HepG2 (cell line): ENCODE results near the gene HOXA9. TPM values are rescaled to one million over a fixed set of nuclear protein-coding genes. Genes with fewer than 3 reads are reported as not detected.

Experiments
- ATAC-seq: fragments of 200-7000 bp; cut with Tn5 transposase; 3 replicates; pipeline ENCODE4 v1.9.1; 2020; ENCODE audit warnings: mild to moderate bottlenecking, moderate library complexity
- BruUV-seq: library from RNA; stranded (reverse); fragments of 400-500 nt; replicated peaks from 2 replicates; lab custom pipeline; 2021; lab: Mats Ljungman, UMichigan
- CTCF ChIA-PET: fragments of 300-600 bp; formaldehyde crosslinking; extraction: SDS; loops from one replicate; lab custom pipeline; 2021; ENCODE audit warnings: low total read pairs, inconsistent platforms, low intra/inter-chr PET ratio; lab: Yijun Ruan, JAX
- POLR2A ChIA-PET: fragments of 350-600 bp; sonication (Branson Sonifier 250); formaldehyde crosslinking; loops from one replicate; lab custom pipeline; 2020; ENCODE audit warnings: antibody characterized with exemption, inconsistent platforms; lab: Yijun Ruan, JAX
- DNase-seq: peaks from one replicate; pipeline ENCODE4 v3.0.0-alpha.2; 2015; ENCODE audit warnings: low spot score
- FAIRE-seq: peaks from 3 replicates; lab custom pipeline; 2011; peaks lifted over from hg19 to GRCh38; lab: Jason Lieb, UNC
- H2AFZ ChIP-seq: one replicate; pipeline ENCODE4 v1.6.1; 2011; ENCODE audit warnings: low read length, inconsistent platforms
- H3K27ac ChIP-seq: fragments of 300-600 bp; 3 replicates; pipeline ENCODE4 v1.8.0; 2011; ENCODE audit warnings: mixed run types, mild to moderate bottlenecking, mixed read lengths, low read length, inconsistent platforms; ENCODE audit not compliant: insufficient read depth; ENCODE audit errors: extremely low read length
- H3K27me3 ChIP-seq, 2 experiments: fragments of 200-600 bp in 1 of 2; 2 replicates in 1 of 2; 3 replicates in 1 of 2; pipeline versions ENCODE4 v1.6.0 to v1.8.0; 2011; ENCODE audit warnings: low read length in 2 of 2, mild to moderate bottlenecking in 2 of 2, moderate library complexity in 2 of 2, inconsistent platforms in 1 of 2; ENCODE audit not compliant: insufficient read depth in 2 of 2, control insufficient read depth in 1 of 2
- H3K36me3 ChIP-seq, 2 experiments: fragments of 200-600 bp in 1 of 2; replicated peaks in 1 of 2; 2 replicates in 1 of 2; 3 replicates in 1 of 2; pipeline versions ENCODE4 v1.5.1 to v1.8.0; 2011; ENCODE audit warnings: low read length in 2 of 2, inconsistent platforms in 1 of 2; ENCODE audit not compliant: insufficient read depth in 2 of 2, control insufficient read depth in 1 of 2
- H3K4me1 ChIP-seq: 2 replicates; pipeline ENCODE4 v1.5.1; 2012; ENCODE audit warnings: low read length, inconsistent platforms; ENCODE audit not compliant: insufficient read depth
- H3K4me2 ChIP-seq: 2 replicates; pipeline ENCODE4 v1.6.0; 2011; ENCODE audit warnings: low read depth, low read length, inconsistent platforms
- H3K4me3 ChIP-seq, 3 experiments: fragments of 200-600 bp in 1 of 3; sonication (generic), shearing (Covaris generic) in 1 of 3; replicated peaks in 1 of 3; 2 replicates each; pipeline ENCODE4 v1.5.1; 2011 to 2016; ENCODE audit warnings: low read length in 3 of 3, inconsistent platforms in 2 of 3, low read depth in 2 of 3, mild to moderate bottlenecking in 2 of 3, control low read depth in 1 of 3, mixed read lengths in 1 of 3; ENCODE audit not compliant: insufficient read depth in 1 of 3
- H3K79me2 ChIP-seq: one replicate; pipeline ENCODE4 v1.6.1; 2011; ENCODE audit warnings: low read length, inconsistent platforms; ENCODE audit not compliant: insufficient read depth
- H3K9ac ChIP-seq: 2 replicates; pipeline ENCODE4 v1.6.0; 2011; ENCODE audit warnings: mild to moderate bottlenecking, low read depth, low read length, inconsistent platforms; ENCODE audit not compliant: insufficient read depth
- H3K9me3 ChIP-seq: 2 replicates; pipeline ENCODE4 v1.5.1; 2012; ENCODE audit warnings: mild to moderate bottlenecking, low read length
- H4K20me1 ChIP-seq: 2 replicates; pipeline ENCODE4 v1.6.0; 2011; ENCODE audit warnings: inconsistent platforms, mild to moderate bottlenecking, low read length, moderate library complexity; ENCODE audit not compliant: insufficient read depth
- BCL6 ChIP-seq: IDR thresholded peaks from 2 replicates; pipeline ENCODE4 v1.6.1; 2016; ENCODE audit warnings: missing genetic modification reagents, missing compliant biosample characterization
- MED13 ChIP-seq: sonication (generic); formaldehyde crosslinking; IDR thresholded peaks from 2 replicates; pipeline ENCODE4 v1.5.0; 2020; ENCODE audit warnings: missing genetic modification reagents
- RAD21 ChIP-seq: fragments of 450-650 bp; formaldehyde crosslinking; IDR thresholded peaks from 2 replicates; pipeline ENCODE4 v1.5.0; 2020; ENCODE audit warnings: mild to moderate bottlenecking
- SSRP1 ChIP-seq: IDR thresholded peaks from 2 replicates; pipeline ENCODE4 v1.6.1; 2016; ENCODE audit warnings: control low read depth
- THAP7 ChIP-seq: sonication (generic); formaldehyde crosslinking; IDR thresholded peaks from 2 replicates; pipeline ENCODE4 v1.8.1; 2023; ENCODE audit warnings: mild to moderate bottlenecking, missing genetic modification reagents
- YY1 ChIP-seq: IDR thresholded peaks from 2 replicates; pipeline ENCODE4 v1.6.1; 2011; ENCODE audit warnings: low read length, low read depth, moderate library complexity, mild to moderate bottlenecking; ENCODE audit not compliant: insufficient read depth, insufficient replicate concordance
- WGBS: methylation state at CpG from one replicate; pipeline ENCODE4 v1.1.6; 2017; ENCODE audit warnings: low lambda C conversion rate; 5-methylcytosine and 5-hydroxymethylcytosine counted together
- in situ Hi-C: cut with HindIII; loops from 2 replicates; pipeline ENCODE4 v1.10.0; 2017; ENCODE audit warnings: low pct_unique_long_range_greater_than_20kb; ENCODE audit not compliant: extremely low pct_ligation_motif_present
- intact Hi-C: fragments of 100-400 bp; cut with micrococcal nuclease; formaldehyde crosslinking; loops from one replicate; pipeline ENCODE4 v1.10.0; 2022; ENCODE audit not compliant: unreplicated experiment
- polyA plus RNA-seq, 8 experiments: library from polyadenylated mRNA; depleted of rRNA in 3 of 8; stranded (reverse) in 7 of 8; unstranded in 1 of 8; fragments of >200 nt; fragmentation: Illumina TruSeq in 4 of 8; extraction: Trizol in 4 of 8; gene quantifications; 2 replicates each; pipeline versions ENCODE4 v1.2.1 to v1.2.3, GENCODE V29; 2011 to 2016; ENCODE audit warnings: low read depth in 4 of 8, missing spikeins in 1 of 8, mixed read lengths in 1 of 8; ENCODE audit not compliant: insufficient read depth in 1 of 8
- total RNA-seq, 5 experiments: library from RNA; depleted of rRNA; stranded (reverse); fragments of >200 nt; fragmentation: Illumina TruSeq; extraction: Trizol; gene quantifications; 2 replicates each; pipeline ENCODE4 v1.2.3, GENCODE V29; 2016; ENCODE audit warnings: low read depth in 1 of 5
- TF ChIP-seq, protein P1 (sequence below): sonication (generic); formaldehyde crosslinking; IDR thresholded peaks from 2 replicates; pipeline ENCODE4 v1.4.0; 2020; ENCODE audit warnings: missing genetic modification reagents, low read depth, mild to moderate bottlenecking, borderline replicate concordance
- TF ChIP-seq, protein P2 (sequence below): sonication (generic); formaldehyde crosslinking; IDR thresholded peaks from 2 replicates; pipeline ENCODE4 v1.4.0; 2020; ENCODE audit warnings: missing genetic modification reagents
- TF ChIP-seq, protein P3 (sequence below): sonication (generic); formaldehyde crosslinking; IDR thresholded peaks from 2 replicates; pipeline ENCODE4 v1.8.0; 2022; ENCODE audit warnings: missing genetic modification reagents, mild to moderate bottlenecking, moderate library complexity, borderline replicate concordance

HOXA9 gene
- total and polyA plus RNA-seq, 2 of the 13 experiments (the other 11 are each of a cell fraction or from before 2014, with no cell fraction given) = not detected

- H3K4me1 ChIP-seq = peaks cover 45% of the 10 kb centered on the region
- H3K4me2 ChIP-seq = no peak overlapping the region
- no peaks in the 10 kb centered on the region for H4K20me1 ChIP-seq
- ATAC-seq = no peak
- no peaks in the 10 kb centered on the region for H3K27me3 ChIP-seq
- intact Hi-C loops (no loop called here), in situ Hi-C loops (no loop called here)
- WGBS = 100% methylated on average over 1 of the region's 1 CpG
- no peak overlapping the region for H2AFZ ChIP-seq
- no peak for DNase-seq
- no peak overlapping the region for H3K4me3 ChIP-seq
- H3K9ac ChIP-seq = no peak overlapping the region
- H3K79me2 ChIP-seq = no peaks in the 10 kb centered on the region
- FAIRE-seq = no peak
- H3K36me3 ChIP-seq = no peaks in the 10 kb centered on the region
- no peak for TF ChIP-seq YY1
- TF ChIP-seq, protein P1, sequence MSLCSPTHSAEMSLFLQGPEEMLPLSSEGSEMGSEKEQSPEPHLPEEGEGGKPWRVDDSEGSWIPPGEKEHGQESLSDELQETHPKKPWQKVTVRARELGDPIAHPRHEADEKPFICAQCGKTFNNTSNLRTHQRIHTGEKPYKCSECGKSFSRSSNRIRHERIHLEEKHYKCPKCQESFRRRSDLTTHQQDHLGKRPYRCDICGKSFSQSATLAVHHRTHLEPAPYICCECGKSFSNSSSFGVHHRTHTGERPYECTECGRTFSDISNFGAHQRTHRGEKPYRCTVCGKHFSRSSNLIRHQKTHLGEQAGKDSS (CRISPR knock-in tag) = no peak
- POLR2A ChIA-PET = no interaction called here
- no peak overlapping the region for H3K27ac ChIP-seq
- CTCF ChIA-PET = no interaction called here
- no peaks in the 10 kb centered on the region for H3K9me3 ChIP-seq
- no TSS peak for BruUV-seq
Observed at GRCh38 chr7:27138472-27138871, 26.9 kb downstream of the HOXA9 start.

GRCh38 chr7:27137640-27138315, 27.6 kb downstream of the HOXA9 start:
- Histone ChIP-seq H3K27ac (no peak overlapping the region), H4K20me1 (no peaks in the 10 kb centered on the region), H3K79me2 (no peaks in the 10 kb centered on the region), H3K4me3 (no peak overlapping the region), H3K36me3 (no peaks in the 10 kb centered on the region), H3K9ac (no peak overlapping the region), H3K4me1 (peaks cover 52% of the 10 kb centered on the region), H2AFZ (no peak overlapping the region), H3K27me3 (no peaks in the 10 kb centered on the region), H3K4me2 (no peak overlapping the region), H3K9me3 (no peaks in the 10 kb centered on the region)
- POLR2A ChIA-PET = interaction anchor here (0.7 kb wide), 1 partner anchor 723 kb away, joined by 3 read pairs; no protein-coding TSS in a partner anchor
- no peak for TF ChIP-seq RAD21
- no peak for TF ChIP-seq MED13 (CRISPR knock-in tag)
- TF ChIP-seq, protein P2, sequence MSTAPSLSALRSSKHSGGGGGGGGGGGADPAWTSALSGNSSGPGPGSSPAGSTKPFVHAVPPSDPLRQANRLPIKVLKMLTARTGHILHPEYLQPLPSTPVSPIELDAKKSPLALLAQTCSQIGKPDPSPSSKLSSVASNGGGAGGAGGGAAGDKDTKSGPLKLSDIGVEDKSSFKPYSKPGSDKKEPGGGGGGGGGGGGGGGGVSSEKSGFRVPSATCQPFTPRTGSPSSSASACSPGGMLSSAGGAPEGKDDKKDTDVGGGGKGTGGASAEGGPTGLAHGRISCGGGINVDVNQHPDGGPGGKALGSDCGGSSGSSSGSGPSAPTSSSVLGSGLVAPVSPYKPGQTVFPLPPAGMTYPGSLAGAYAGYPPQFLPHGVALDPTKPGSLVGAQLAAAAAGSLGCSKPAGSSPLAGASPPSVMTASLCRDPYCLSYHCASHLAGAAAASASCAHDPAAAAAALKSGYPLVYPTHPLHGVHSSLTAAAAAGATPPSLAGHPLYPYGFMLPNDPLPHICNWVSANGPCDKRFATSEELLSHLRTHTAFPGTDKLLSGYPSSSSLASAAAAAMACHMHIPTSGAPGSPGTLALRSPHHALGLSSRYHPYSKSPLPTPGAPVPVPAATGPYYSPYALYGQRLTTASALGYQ = no peak
- TF ChIP-seq SSRP1 (CRISPR knock-in tag) = no peak
- TF ChIP-seq, protein P3, sequence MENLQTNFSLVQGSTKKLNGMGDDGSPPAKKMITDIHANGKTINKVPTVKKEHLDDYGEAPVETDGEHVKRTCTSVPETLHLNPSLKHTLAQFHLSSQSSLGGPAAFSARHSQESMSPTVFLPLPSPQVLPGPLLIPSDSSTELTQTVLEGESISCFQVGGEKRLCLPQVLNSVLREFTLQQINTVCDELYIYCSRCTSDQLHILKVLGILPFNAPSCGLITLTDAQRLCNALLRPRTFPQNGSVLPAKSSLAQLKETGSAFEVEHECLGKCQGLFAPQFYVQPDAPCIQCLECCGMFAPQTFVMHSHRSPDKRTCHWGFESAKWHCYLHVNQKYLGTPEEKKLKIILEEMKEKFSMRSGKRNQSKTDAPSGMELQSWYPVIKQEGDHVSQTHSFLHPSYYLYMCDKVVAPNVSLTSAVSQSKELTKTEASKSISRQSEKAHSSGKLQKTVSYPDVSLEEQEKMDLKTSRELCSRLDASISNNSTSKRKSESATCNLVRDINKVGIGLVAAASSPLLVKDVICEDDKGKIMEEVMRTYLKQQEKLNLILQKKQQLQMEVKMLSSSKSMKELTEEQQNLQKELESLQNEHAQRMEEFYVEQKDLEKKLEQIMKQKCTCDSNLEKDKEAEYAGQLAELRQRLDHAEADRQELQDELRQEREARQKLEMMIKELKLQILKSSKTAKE (CRISPR knock-in tag) = no peak
- TF ChIP-seq THAP7 (CRISPR knock-in tag) = no peak
- no peak for TF ChIP-seq BCL6 (CRISPR knock-in tag)
- intact Hi-C loops = no loop called here
- 90% methylated on average over 2 of the region's 2 CpGs for WGBS
- ATAC-seq (no peak), DNase-seq (no peak), FAIRE-seq (no peak)
- BruUV-seq = no TSS peak
- CTCF ChIA-PET = no interaction called here
- in situ Hi-C loops = no loop called here
